ENCODE data around the gene PDE4D. TPM values are rescaled to one million over a fixed set of nuclear protein-coding genes. Genes with fewer than 3 reads are reported as not detected.

PDE4D gene
- polyA plus RNA-seq, 6 donors from 2014 or later = 4.1 to 20.0 (median 12.9) TPM

DNA sequence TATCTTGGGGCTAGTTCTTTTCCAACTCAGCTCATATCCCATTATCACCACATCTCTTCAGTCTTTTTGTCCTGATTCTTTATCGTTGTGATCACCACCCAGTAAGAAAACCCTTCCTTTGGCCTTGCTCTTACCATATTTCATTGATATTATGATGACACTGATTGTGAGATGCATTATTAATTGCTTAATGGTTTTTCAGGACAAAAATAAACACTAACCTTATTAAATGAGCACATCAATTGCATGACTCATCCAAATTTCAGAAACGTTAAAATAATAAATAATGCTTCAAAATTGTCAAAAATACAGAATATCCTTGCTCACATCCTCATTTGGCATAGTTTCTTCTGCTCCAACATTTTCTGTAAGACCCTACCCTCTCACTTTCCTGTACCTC is 270.7 kb downstream of the PDE4D start:
- no peak overlapping the region for H3K4me3 Mint-ChIP-seq
- peaks cover 22 to 26% (median 25%) of the 10 kb centered on the region in 3 donors for H3K4me1 Mint-ChIP-seq
- peaks cover 0 to 5% (median 3%) of the 10 kb centered on the region in 7 donors for H3K9me3 Mint-ChIP-seq
- no peaks in the 10 kb centered on the region for H3K27me3 Mint-ChIP-seq
- peaks cover 3 to 6% of the 10 kb centered on the region in 2 donors for H3K36me3 Mint-ChIP-seq
- ATAC-seq (ENCODE audit: low read depth in 2 of 2) = no peak
- no peak for DNase-seq
- H3K27ac Mint-ChIP-seq = peak overlapping the region in 4 of 6 donors; percentile 2 to 59 (median 30)

DNA sequence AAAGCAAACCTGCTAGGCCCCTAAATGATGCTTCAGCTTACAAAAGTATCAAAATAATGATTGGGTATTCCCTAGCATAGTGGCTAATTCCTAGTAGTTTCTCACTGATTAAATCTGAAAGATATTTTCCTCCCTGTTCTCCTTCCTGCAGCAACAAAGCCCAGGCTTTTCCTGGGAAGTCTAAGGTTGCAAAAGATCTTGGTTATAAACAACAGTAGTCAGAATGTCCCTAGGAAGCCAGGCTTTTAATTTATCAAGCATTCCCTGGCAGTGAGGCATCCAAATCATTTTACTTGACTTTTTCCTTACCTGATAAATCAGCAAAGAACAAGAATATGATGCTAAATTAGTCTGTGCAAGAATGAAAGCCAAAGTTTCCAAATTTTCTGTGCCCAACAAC is 272.0 kb downstream of the PDE4D start:
- no peak overlapping the region for H3K4me3 Mint-ChIP-seq
- H3K36me3 Mint-ChIP-seq = peaks cover 3 to 8% of the 10 kb centered on the region in 2 donors
- peak overlapping the region in 2 of 6 donors; percentile 32 to 81 for H3K27ac Mint-ChIP-seq
- peaks cover 22 to 25% (median 25%) of the 10 kb centered on the region in 3 donors for H3K4me1 Mint-ChIP-seq
- H3K27me3 Mint-ChIP-seq = no peaks in the 10 kb centered on the region
- ATAC-seq (ENCODE audit: low read depth in 2 of 2) = no peak
- DNase-seq = no peak
- peaks cover 0 to 5% (median 2%) of the 10 kb centered on the region in 7 donors for H3K9me3 Mint-ChIP-seq

DNA sequence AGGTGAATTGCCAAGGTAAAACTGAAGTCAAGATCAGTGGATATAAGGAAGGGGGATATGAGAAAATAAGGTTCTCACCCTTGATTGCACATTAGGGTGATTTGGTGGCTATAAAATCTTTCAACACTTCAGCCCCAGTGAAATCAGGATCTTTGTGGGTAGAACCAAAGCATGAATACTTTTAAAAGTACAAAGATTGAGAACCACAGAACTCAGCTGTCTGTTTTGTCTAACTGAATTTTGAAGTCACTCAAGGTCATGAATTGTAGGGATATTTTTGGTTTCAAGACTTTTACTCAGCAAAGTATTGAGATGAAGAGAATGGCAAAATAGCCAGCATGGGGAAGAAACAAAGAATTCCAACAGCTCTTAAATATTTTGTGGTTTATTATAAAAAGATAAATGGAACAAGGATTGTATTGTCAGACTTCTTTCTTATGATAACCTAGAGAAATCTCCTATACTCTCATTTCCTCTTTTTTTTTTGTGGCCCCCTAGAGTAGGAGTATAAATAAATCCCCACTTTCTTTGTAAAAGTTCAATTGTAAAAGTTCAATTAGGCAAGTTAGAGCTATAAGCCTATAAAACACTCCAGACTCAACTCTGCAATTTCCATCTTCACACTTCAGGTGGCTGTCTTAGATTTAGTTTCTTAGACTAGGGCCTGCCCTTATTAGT is 272.9 kb downstream of the PDE4D start:
- Mint-ChIP-seq H3K27me3 (no peaks in the 10 kb centered on the region), H3K4me3 (peak overlapping the region in 5 of 8 donors; percentile 14 to 65 (median 57)), H3K27ac (peak overlapping the region; percentile 66 to 92 (median 83)), H3K9me3 (peaks cover 0 to 5% (median 2%) of the 10 kb centered on the region in 7 donors), H3K36me3 (peaks cover 3 to 8% of the 10 kb centered on the region in 2 donors), H3K4me1 (peaks cover 22 to 25% (median 25%) of the 10 kb centered on the region in 3 donors)
- ATAC-seq (ENCODE audit: low read depth in 2 of 2) = peak; percentile 69 to 72
- DNase-seq = peak; percentile 15

DNA sequence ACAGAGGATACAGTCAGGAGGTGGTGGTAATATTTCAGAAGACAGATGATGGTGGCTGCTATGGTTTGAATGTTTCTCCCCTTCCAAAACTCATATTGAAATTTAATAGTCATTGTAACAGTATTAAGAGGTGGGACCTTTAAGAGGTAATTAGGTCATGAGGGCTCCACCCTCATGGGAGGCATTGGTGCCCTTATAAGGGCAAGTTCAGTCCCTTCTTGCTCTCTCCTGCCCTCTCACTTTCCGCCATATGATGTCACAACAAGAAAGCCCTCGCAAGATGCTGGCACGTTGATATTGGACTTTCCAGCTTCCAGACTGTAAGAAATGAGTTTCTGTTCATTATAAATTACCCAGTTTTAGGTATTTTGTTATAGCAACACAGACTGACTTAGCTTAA is 274.9 kb downstream of the PDE4D start:
- Mint-ChIP-seq H3K4me3 (no peak overlapping the region), H3K27ac (peak overlapping the region in 3 of 6 donors; percentile 65 to 80 (median 72)), H3K4me1 (peaks cover 22 to 25% (median 25%) of the 10 kb centered on the region in 3 donors), H3K27me3 (no peaks in the 10 kb centered on the region), H3K9me3 (peaks cover 0 to 5% (median 0%) of the 10 kb centered on the region in 7 donors), H3K36me3 (peaks cover 3 to 8% of the 10 kb centered on the region in 2 donors)
- DNase-seq (no peak), ATAC-seq (ENCODE audit: low read depth in 2 of 2) (no peak)

DNA sequence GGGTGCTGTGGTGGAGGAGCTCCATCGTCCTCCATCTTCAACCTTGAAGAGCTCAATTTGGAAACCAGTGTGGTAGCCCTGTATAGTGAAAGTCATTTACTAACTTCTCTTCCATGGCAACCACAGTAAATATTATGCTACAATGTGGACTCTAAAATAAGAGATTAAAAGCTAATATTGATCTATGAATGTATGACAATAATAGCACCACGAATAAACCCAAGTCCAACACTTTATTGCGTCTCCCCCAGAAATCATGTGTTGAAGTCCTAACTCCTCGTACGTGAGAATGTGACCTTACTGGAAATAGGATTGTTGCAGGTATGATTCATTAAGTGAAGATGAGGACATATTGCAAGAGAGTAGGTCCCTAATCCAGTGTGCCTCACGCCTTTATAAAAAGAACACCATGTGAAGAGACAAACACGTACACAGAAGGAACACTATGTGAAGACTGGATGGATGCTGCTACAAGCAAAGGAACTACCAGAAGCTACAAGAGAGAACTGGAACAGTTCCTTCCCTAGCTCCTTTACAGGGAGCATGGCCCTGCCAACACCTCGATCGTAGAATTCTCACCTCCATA is 276.2 kb downstream of the PDE4D start:
- no peak for ATAC-seq (ENCODE audit: low read depth in 2 of 2)
- Mint-ChIP-seq H3K36me3 (peaks cover 3 to 8% of the 10 kb centered on the region in 2 donors), H3K9me3 (peaks cover 0 to 5% (median 0%) of the 10 kb centered on the region in 7 donors), H3K27me3 (no peaks in the 10 kb centered on the region), H3K4me1 (peaks cover 28 to 32% (median 32%) of the 10 kb centered on the region in 3 donors), H3K27ac (peak overlapping the region in 1 of 6 donors; percentile 1), H3K4me3 (no peak overlapping the region)
- DNase-seq = no peak

DNA sequence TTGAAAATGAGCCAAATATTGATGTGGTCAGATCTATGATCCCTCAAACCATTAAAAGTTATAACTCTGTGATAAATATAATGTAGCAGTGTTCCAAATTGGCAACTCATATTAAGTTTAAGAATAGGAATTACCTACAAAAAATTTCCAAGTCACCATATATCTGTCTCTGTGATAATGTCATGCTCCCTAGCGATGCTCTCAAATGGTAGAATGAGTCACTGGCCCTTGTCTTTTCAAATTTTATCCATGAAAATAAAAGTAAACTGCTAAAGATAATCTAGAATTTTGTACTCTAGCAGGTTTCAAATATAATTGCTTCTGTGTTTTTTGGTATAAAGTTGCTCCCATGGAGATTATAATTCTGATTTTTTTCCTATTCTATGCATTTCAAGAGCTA is 277.1 kb downstream of the PDE4D start:
- ATAC-seq (ENCODE audit: low read depth in 2 of 2) = no peak
- H3K36me3 Mint-ChIP-seq = peaks cover 3 to 8% of the 10 kb centered on the region in 2 donors
- H3K27ac Mint-ChIP-seq = no peak overlapping the region
- H3K9me3 Mint-ChIP-seq = peaks cover 0 to 5% (median 0%) of the 10 kb centered on the region in 7 donors
- no peak overlapping the region for H3K4me3 Mint-ChIP-seq
- no peaks in the 10 kb centered on the region for H3K27me3 Mint-ChIP-seq
- no peak for DNase-seq
- H3K4me1 Mint-ChIP-seq = peaks cover 32 to 38% (median 37%) of the 10 kb centered on the region in 3 donors

DNA sequence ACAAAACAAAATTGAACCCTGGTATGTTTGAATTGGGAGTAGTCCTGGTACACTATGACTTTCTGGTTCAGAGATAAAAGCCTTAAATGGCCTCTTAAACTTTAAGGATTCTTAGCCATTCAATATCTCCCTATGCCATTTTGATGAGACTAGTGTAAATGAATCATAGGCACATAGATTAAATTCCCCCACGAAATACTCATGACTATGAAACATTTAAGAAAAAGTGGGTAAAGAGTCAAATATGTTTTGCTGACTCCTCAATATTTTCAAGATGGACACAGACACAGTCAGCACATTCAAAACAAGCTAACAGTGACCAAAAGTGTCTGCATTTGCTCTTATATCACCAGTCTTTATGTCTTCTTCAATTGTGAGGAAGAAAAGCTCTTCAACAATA is 278.3 kb downstream of the PDE4D start:
- no peak for DNase-seq
- Mint-ChIP-seq H3K9me3 (peaks cover 0 to 5% (median 0%) of the 10 kb centered on the region in 7 donors), H3K4me3 (no peak overlapping the region), H3K4me1 (peaks cover 22 to 35% (median 34%) of the 10 kb centered on the region in 3 donors), H3K27me3 (no peaks in the 10 kb centered on the region), H3K27ac (no peak overlapping the region), H3K36me3 (peaks cover 3 to 8% of the 10 kb centered on the region in 2 donors)
- no peak for ATAC-seq (ENCODE audit: low read depth in 2 of 2)

DNA sequence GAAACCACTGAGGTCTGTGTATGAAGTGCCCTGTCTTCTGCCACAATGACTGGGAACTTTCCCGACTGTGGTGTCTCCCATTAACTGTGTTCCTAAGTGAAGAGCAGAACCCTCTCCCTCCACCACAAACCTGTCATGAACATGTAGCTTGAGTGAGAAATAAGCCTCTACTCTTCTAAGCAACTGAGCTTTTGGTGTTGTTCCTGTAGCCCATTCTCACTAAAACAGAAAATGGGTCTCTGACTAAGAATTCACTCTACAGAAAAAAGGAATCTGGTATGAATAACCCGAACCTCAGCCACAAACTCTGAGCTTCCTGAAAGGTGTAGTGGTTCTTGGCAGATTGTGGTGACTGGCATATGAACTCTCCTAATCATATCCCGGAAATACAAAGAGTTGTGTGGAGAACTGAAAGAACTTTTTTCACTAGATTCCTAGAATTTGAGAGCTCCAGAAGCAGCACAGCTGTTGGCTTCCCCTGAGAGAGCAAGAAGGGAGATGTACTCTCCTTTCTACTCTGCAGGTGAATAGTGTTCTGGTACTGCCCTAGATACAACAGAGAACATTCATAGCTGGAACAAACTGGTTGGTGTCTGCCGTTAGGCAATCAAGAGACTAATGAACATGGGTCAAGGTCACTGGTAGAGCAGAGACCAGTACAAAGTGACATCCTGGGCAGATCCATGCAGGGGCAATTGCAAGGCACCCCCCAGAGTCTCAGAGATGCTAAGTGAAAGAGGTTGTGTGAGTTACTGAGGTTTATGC is 283.8 kb downstream of the PDE4D start:
- H3K9me3 Mint-ChIP-seq = peaks cover 0 to 2% (median 0%) of the 10 kb centered on the region in 7 donors
- H3K4me1 Mint-ChIP-seq = peaks cover 16 to 21% (median 18%) of the 10 kb centered on the region in 3 donors
- peaks cover 0 to 5% of the 10 kb centered on the region in 2 donors for H3K36me3 Mint-ChIP-seq
- H3K27me3 Mint-ChIP-seq = peaks cover 3 to 8% (median 6%) of the 10 kb centered on the region in 3 donors
- H3K27ac Mint-ChIP-seq = no peak overlapping the region
- DNase-seq = no peak
- no peak for ATAC-seq (ENCODE audit: low read depth in 2 of 2)
- H3K4me3 Mint-ChIP-seq = no peak overlapping the region

DNA sequence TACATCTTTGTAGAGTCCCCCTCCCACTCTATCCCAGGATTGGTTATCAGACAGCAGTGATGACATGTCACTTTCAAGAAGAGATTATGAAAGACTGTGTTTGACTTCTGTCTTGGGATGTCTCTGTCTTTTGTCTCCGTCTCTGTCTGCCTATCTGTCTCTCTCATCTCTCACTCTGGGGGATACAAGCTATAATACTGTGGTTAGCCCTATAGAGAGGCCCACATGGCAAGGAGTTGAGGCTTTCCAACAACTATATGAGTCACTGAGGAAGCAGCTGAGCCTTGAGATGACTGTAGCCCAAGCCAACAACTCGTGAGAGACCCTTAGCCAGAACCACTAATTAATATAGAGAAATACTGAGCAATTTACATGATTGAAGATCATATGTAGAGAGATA is 284.8 kb downstream of the PDE4D start:
- no peak overlapping the region for H3K4me3 Mint-ChIP-seq
- H3K27me3 Mint-ChIP-seq = peaks cover 3 to 8% (median 6%) of the 10 kb centered on the region in 3 donors

DNA sequence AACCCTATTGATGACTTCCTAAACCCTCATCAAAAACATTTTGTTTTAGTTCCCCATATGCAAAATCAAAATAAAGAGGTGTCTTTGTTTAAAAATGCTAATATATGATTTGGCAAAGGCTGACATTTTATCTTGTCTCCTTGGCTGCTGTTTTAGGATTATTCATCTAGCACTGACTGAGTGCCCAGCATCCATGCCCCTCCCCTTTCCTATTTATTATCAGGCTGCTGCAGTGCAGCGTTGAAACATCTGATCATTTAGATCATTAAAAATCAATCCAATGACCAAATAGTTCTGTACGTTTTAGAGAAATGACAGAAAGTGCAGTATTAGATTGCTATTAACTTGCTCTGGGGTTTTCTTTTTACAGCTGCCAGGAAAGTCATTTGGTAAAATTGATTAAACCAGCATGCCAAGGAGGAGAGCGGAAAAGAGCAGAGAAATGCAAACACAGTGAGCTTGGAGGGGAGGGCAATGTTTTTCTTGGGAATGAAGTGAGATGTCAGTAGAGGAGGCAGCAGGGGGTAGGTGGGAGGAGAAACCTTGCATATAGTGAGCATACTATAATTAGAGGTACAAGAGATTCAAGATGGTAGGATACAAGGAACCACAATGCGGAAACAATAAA is 286.3 kb downstream of the PDE4D start:
- Mint-ChIP-seq H3K9me3 (peaks cover 0 to 4% (median 0%) of the 10 kb centered on the region in 7 donors), H3K4me1 (peaks cover 13 to 18% (median 14%) of the 10 kb centered on the region in 3 donors), H3K4me3 (no peak overlapping the region), H3K36me3 (peaks cover 0 to 5% of the 10 kb centered on the region in 2 donors), H3K27me3 (peaks cover 3 to 8% (median 6%) of the 10 kb centered on the region in 3 donors), H3K27ac (peak overlapping the region in 1 of 6 donors; percentile 80)
- ATAC-seq (ENCODE audit: low read depth in 2 of 2) (no peak), DNase-seq (no peak)

More for the DNA sequence above, 284.8 kb downstream of the PDE4D start:
- Mint-ChIP-seq H3K9me3 (peaks cover 0 to 2% (median 0%) of the 10 kb centered on the region in 7 donors), H3K4me1 (peaks cover 16 to 21% (median 18%) of the 10 kb centered on the region in 3 donors), H3K36me3 (peaks cover 0 to 5% of the 10 kb centered on the region in 2 donors), H3K27ac (peak overlapping the region in 1 of 6 donors; percentile 4)
- ATAC-seq (ENCODE audit: low read depth in 2 of 2) = no peak
- DNase-seq = no peak

DNA sequence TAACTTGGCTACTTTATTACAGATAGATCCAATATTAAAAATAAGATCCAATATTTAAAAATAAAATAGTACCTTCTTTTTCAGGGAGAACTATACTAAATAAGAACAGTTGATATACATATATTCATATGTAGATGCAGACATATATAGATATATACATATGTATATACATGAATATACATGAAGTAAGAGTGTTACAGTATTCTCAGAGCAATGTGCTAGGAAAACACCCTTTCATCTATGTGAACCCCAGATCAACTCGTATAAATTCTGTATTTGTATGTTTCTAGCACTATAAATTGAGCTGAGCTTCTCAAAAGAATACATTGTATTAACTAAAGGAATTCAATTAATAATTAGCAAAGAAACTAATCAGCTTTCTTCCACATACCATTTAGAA is 287.6 kb downstream of the PDE4D start:
- H3K4me1 Mint-ChIP-seq = peaks cover 15 to 16% (median 16%) of the 10 kb centered on the region in 3 donors
- ATAC-seq (ENCODE audit: low read depth in 2 of 2) = no peak
- no peak overlapping the region for H3K4me3 Mint-ChIP-seq
- H3K27me3 Mint-ChIP-seq = peaks cover 3 to 8% (median 6%) of the 10 kb centered on the region in 3 donors
- DNase-seq = no peak
- no peak overlapping the region for H3K27ac Mint-ChIP-seq
- H3K9me3 Mint-ChIP-seq = peaks cover 0 to 4% (median 0%) of the 10 kb centered on the region in 7 donors
- peaks cover 0 to 5% of the 10 kb centered on the region in 2 donors for H3K36me3 Mint-ChIP-seq

DNA sequence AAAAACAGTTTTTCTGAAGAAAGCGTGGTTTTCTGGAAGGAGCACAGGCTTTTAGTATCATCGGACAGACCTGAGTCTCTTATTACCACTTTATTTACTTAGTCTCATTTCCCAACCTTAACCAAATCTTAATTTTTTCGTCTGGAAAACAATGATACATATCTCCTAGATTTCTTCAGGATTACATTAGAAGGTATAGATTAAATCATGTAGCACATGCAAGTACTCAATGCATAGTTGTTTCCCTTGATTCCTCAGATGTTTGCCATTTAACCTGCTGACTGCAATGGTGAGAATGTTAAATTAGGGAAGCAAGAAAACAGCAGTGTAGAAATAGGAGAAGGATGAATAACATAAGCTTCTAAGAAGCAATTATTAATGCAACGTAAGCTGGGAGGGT is 289.4 kb downstream of the PDE4D start:
- Mint-ChIP-seq H3K27me3 (peaks cover 3 to 6% (median 5%) of the 10 kb centered on the region in 3 donors), H3K4me1 (peaks cover 12 to 16% (median 15%) of the 10 kb centered on the region in 3 donors)

More for the DNA sequence above, 289.4 kb downstream of the PDE4D start:
- Mint-ChIP-seq H3K27ac (peak overlapping the region in 1 of 6 donors; percentile 30), H3K9me3 (peaks cover 0 to 2% (median 0%) of the 10 kb centered on the region in 7 donors), H3K4me3 (no peak overlapping the region), H3K36me3 (peaks cover 0 to 4% of the 10 kb centered on the region in 2 donors)
- ATAC-seq (ENCODE audit: low read depth in 2 of 2) = no peak
- DNase-seq = no peak

Measured in naive B cell (primary cell).